Right forelimb (tissue), 1 donor: ENCODE results near the gene PTPN9.
A peak's percentile ranks its signal among the peaks of the same experiment; 100 is the strongest.
"Not testable (repeated sequence)": the region's sequence is repeated elsewhere in the genome, so short reads cannot be mapped to it uniquely, and the experiment has no call there.

ENCODE experiments used
- DNase-seq: peaks from one replicate; pipeline ENCODE4 v3.0.0-alpha.2; 2018

PTPN9 gene

DNA sequence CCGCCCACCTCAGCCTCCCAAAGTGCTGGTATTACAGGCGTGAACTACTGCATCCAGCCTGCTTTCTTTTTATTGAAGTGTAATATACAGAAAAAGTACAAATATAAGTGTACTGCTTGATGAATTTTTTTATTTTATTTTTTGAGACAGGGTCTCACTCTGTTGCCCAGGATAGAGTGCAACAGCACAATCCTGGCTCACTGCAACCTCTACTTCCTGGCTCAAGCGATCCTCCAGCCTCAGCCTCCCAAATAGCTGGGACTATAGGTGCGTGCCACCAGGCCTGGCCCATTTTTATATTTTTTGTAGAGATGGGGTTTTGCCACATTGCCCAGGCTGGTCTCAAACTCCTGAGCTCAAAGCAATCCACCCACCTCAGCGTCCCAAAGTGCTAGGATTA, 3.8 kb upstream of the PTPN9 start:
- not testable (repeated sequence) for DNase-seq

- peak; percentile 51 for DNase-seq
Observed at GRCh38 chr15:75578173-75578947, 755 bp downstream of the PTPN9 start.

- no peak for DNase-seq
Observed at GRCh38 chr15:75577401-75578172, 1.5 kb downstream of the PTPN9 start.

DNA sequence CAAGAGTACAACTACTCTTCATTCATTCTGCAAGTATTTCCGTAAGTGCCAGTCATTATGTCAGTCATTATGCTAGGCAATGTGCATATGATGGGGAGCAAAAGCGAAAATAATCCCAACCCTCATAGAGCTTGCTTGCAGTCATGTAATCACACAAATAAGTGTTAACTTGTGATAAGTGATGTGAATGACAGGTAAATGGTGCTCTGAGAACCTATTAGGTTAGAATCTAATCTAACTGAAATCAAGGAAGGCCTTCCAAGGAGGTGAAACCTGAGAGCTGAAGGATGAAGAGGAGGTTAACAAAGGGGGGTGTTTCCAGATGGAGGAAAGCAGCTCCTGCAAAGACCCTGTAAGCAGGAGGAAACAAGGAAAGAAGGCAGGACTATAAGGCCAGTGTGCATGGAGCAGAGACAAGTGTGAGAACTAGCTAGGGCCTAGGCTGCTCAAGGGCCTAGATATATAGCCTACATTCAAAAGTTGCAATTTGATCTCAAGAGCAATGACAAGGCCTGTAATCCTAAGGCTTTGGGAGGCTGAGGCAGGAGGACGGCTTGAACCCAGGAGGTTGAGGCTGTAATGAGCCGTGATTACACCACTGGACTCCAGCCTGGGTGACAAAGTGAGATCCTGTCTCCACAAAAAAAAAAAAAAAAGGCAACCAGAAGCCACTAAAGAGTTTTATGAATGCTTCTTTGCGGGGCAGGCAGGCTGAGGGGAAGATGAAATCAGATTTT, 5.3 kb downstream of the PTPN9 start:
- no peak for DNase-seq

- DNase-seq = no peak
Observed at GRCh38 chr15:75570126-75570845, 8.8 kb downstream of the PTPN9 start.

GRCh38 chr15:75565062-75565970, 13.8 kb downstream of the PTPN9 start:
- no peak for DNase-seq

DNA sequence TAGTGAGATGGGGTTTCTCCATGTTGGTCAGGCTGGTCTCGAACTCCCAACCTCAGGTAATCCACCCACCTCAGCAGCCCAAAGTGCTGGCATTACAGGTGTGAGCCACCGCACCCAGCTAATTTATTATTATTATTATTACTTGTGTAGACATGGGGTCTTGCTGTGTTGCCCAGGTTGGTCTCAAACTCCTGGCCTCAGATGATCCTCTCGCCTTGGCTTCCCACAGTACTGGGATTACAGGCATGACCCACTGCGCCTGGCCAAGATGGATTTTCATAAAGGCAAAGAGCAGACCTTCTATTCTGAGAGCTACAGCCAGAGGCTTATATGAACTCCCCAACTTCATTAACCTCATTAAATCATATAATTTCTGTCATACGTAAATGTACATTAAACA, 17.2 kb downstream of the PTPN9 start:
- no peak for DNase-seq

- not testable (repeated sequence) for DNase-seq
Observed at GRCh38 chr15:75559360-75559759, 19.8 kb downstream of the PTPN9 start.

DNA sequence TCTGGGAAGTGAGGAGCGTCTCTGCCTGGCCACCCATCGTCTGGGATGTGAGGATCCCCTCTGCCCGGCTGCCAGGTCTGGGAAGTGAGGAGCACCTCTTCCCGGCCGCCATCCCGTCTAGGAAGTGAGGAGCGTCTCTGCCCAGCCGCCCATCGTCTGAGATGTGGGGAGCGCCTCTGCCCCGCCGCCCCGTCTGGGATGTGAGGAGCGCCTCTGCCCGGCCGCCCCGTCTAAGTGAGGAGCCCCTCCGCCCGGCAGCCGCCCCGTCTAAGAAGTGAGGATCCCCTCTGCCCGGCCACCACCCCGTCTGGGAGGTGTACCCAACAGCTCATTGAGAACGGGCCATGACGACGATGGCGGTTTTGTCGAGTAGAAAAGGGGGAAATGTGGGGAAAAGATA, 20.2 kb downstream of the PTPN9 start:
- not testable (repeated sequence) for DNase-seq

GRCh38 chr15:75554717-75555116, 24.4 kb downstream of the PTPN9 start:
- DNase-seq = no peak

- no peak for DNase-seq
Observed at GRCh38 chr15:75553659-75554058, 25.5 kb downstream of the PTPN9 start.

DNA sequence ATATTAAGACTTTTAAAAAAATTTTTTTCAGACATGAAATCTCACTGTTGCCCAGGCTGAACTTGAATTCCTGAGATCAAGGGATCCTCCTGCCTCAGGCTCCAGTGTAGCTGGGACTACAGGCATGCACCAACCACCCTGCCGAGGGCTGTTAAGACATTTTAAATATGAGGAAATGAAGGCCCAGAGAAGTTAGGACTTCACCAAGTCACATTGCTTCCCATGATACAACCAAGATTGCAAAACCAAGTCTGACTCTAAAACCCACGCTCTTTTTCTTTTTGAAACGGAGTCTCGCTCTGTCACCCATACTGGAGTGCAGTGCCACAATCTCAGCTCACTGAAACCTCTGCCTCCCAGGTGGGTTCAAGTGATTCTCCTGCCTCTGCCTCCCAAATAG, 28.0 kb downstream of the PTPN9 start:
- DNase-seq = no peak

DNA sequence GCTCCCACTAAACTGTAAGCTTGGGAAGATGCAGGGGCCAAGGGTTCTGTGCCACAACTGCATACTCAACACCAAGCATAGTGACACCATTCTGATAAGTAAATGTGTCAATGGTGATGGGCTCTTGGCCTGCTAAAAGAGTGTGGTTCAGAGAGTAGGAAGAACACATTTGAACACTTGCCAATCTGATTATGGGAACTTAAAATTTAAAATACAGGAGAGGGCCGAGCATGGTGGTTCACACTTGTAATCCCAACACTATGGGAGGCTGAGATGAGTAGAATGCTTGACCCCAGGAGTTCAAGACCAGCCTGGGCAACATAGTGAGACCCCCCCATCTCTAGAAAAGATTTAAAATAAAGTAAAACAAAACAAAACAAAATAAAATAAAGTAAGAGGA, 34.1 kb downstream of the PTPN9 start:
- no peak for DNase-seq

DNA sequence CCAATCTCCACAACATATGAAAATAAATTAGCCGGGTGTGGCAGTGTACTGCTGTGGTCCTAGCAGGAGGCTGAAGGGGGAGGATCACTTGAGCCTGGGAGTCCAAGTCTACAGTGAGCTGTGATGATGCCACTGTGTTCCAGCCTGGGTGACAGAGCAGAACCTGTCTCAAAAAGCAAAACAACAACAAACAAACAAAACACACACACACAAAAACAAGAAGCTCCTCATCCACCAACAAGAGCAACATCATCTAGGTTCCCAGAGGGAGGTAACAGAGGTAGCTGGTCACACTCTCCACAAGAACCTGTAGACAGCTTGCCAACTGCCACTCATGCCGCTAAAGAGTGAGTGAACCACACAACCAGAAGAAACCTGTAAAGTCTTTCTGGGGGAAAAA, 34.8 kb downstream of the PTPN9 start:
- no peak for DNase-seq

DNA sequence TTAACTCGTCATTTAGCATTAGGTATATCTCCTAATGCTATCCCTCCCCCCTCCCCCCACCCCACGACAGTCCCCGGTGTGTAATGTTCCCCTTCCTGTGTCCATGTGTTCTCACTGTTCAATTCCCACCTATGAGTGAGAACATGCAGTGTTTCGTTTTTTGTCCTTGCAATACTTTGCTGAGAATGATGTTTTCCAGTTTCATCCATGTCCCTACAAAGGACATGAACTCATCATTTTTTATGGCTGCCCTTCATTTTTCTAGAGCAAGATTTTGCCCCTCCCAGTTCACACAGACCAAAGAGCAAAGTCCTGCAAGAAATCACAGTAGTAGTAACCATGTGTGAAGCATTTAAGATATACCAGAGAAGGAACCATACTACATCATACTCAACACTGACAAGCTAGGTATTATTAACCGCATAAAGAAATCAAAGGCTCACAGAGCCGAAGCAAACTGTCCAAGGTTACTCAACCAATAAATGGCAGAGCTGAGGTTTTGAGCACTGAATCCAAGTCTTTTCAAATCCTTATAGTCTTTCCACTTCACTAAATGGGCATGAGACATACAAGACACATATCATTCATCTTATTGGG, 36.1 kb downstream of the PTPN9 start:
- DNase-seq = not testable (repeated sequence)

- no peak for DNase-seq
Observed at GRCh38 chr15:75542386-75542797, 36.7 kb downstream of the PTPN9 start.

GRCh38 chr15:75538376-75538775, 40.7 kb downstream of the PTPN9 start:
- DNase-seq = no peak

- no peak for DNase-seq
Observed at GRCh38 chr15:75533945-75534344, 45.2 kb downstream of the PTPN9 start.

- no peak for DNase-seq
Observed at GRCh38 chr15:75532413-75533250, 46.5 kb downstream of the PTPN9 start.

- peak; percentile 61 for DNase-seq
Observed at GRCh38 chr15:75531041-75531450, 48.1 kb downstream of the PTPN9 start.
